Measurements from ENCODE around the gene CDKAL1.

Gene CDKAL1

DNA sequence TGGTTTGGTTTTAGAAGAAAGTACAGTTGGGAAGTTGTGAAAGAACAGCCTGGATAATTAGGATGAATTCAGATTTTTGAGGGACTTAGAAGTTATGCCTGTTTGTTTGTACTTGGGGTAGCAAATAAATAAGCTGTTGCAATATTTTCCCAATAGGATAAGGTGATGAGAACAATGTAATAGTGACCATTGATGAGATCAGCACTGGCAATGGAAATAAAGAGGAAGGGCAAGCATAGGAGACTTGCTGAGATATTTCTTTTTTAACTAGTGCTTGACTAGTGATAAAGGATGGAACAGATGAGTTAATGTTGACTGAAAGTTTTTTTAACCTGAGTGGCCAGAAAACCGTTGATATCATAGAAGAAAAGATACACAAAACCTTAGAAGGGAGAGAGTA is 498.8 kb downstream of the CDKAL1 start:
- Histone ChIP-seq H3K4me3 (ENCODE audit: low read length, poor library complexity, severe bottlenecking) (no peak overlapping the region), H3K9me2 (replicated peaks; ENCODE audit: low read depth, low read length) (no peaks in the 10 kb centered on the region), H3K79me2 (ENCODE audit: insufficient read depth, low read length) (no peaks in the 10 kb centered on the region), H2AFZ (ENCODE audit: low read length) (no peak overlapping the region), H4K20me1 (ENCODE audit: insufficient read depth, low read length, poor library complexity, severe bottlenecking) (no peaks in the 10 kb centered on the region), H3K9me3 (ENCODE audit: insufficient read depth, low read depth, low read length) (no peaks in the 10 kb centered on the region), H3K9ac (ENCODE audit: low read depth, low read length, poor library complexity, severe bottlenecking) (no peak overlapping the region), H3K4me2 (ENCODE audit: low read depth, low read length, poor library complexity, severe bottlenecking) (no peak overlapping the region), H3K4me1 (ENCODE audit: insufficient read depth, low read length, poor library complexity, severe bottlenecking) (no peaks in the 10 kb centered on the region), H3K36me3 (ENCODE audit: insufficient read depth, low read length) (no peaks in the 10 kb centered on the region; the same call in 1 of the 2 replicates), H3K27me3 (ENCODE audit: insufficient read depth, low read length, poor library complexity, severe bottlenecking) (no peaks in the 10 kb centered on the region), H3F3A (ENCODE audit: low read depth) (no peaks in the 10 kb centered on the region)
- TF ChIP-seq EZH2phosphoT487 (IDR thresholded peaks at IDR 0.05; ENCODE audit: borderline replicate concordance) = no peak
- TF ChIP-seq, protein P1, sequence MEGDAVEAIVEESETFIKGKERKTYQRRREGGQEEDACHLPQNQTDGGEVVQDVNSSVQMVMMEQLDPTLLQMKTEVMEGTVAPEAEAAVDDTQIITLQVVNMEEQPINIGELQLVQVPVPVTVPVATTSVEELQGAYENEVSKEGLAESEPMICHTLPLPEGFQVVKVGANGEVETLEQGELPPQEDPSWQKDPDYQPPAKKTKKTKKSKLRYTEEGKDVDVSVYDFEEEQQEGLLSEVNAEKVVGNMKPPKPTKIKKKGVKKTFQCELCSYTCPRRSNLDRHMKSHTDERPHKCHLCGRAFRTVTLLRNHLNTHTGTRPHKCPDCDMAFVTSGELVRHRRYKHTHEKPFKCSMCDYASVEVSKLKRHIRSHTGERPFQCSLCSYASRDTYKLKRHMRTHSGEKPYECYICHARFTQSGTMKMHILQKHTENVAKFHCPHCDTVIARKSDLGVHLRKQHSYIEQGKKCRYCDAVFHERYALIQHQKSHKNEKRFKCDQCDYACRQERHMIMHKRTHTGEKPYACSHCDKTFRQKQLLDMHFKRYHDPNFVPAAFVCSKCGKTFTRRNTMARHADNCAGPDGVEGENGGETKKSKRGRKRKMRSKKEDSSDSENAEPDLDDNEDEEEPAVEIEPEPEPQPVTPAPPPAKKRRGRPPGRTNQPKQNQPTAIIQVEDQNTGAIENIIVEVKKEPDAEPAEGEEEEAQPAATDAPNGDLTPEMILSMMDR (conservative IDR thresholded peaks at IDR 0.05; ENCODE audit: low read length) = no peak

DNA sequence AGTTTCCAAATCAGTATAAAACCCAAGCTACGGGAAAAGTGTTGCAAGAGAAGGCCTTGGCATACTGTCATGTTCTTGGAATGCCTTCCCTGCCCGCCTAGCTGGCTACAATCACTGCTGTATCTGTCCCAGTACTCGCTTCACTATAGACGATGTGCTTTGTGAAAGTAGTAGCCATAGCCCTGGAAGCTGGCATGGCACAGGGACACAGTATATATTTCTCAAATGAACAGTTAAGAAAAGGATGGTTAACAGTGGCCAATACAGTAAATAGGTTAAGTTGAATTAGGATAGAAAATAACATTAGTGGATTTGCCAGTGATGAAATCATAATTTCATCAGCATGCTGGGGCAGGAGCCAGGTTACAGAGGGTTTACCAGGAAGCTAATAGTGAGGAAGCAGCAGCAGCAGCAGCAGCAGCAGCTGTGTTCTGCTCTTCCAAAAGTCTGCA is 499.3 kb downstream of the CDKAL1 start:
- no peaks in the 10 kb centered on the region for H3K79me2 ChIP-seq (ENCODE audit: insufficient read depth, low read length)
- no peaks in the 10 kb centered on the region for H3K9me2 ChIP-seq (replicated peaks; ENCODE audit: low read depth, low read length)
- no peaks in the 10 kb centered on the region for H4K20me1 ChIP-seq (ENCODE audit: insufficient read depth, low read length, poor library complexity, severe bottlenecking)
- no peak overlapping the region for H3K4me2 ChIP-seq (ENCODE audit: low read depth, low read length, poor library complexity, severe bottlenecking)
- H3K9me3 ChIP-seq (ENCODE audit: insufficient read depth, low read depth, low read length) = no peaks in the 10 kb centered on the region
- no peaks in the 10 kb centered on the region for H3K27me3 ChIP-seq (ENCODE audit: insufficient read depth, low read length, poor library complexity, severe bottlenecking)
- H3K4me3 ChIP-seq (ENCODE audit: low read length, poor library complexity, severe bottlenecking) = no peak overlapping the region
- no peaks in the 10 kb centered on the region for H3F3A ChIP-seq (ENCODE audit: low read depth)
- no peak overlapping the region for H2AFZ ChIP-seq (ENCODE audit: low read length)
- no peak overlapping the region for H3K9ac ChIP-seq (ENCODE audit: low read depth, low read length, poor library complexity, severe bottlenecking)
- no peak for TF ChIP-seq EZH2phosphoT487 (IDR thresholded peaks at IDR 0.05; ENCODE audit: borderline replicate concordance)
- TF ChIP-seq, protein P1 (conservative IDR thresholded peaks at IDR 0.05; ENCODE audit: low read length) = no peak
- H3K4me1 ChIP-seq (ENCODE audit: insufficient read depth, low read length, poor library complexity, severe bottlenecking) = no peaks in the 10 kb centered on the region
- H3K36me3 ChIP-seq (ENCODE audit: insufficient read depth, low read length) = no peaks in the 10 kb centered on the region; the same call in 1 of the 2 replicates

DNA sequence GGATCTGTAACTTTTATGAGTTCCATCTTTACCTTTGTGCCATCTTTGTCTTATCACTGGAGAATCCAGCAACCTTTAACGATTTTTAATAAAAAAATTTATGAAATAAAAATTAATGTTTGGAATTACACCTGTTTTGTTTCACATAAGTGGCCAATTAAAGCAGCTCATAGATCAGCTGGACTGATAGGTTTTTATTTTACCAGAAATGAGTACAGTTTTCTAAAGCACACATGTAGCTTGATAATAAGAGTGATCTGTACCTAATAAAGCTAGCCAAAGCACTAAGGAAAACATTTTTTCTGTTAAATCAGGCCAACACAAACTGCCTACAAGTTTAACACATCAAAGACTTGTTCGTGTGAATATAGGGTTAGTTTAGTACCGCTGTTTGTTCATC is 500.1 kb downstream of the CDKAL1 start:
- no peaks in the 10 kb centered on the region; the same call in 1 of the 2 replicates for H3K36me3 ChIP-seq (ENCODE audit: insufficient read depth, low read length)
- no peaks in the 10 kb centered on the region for H3F3A ChIP-seq (ENCODE audit: low read depth)
- no peak overlapping the region for H3K4me3 ChIP-seq (ENCODE audit: low read length, poor library complexity, severe bottlenecking)
- H3K4me1 ChIP-seq (ENCODE audit: insufficient read depth, low read length, poor library complexity, severe bottlenecking) = no peaks in the 10 kb centered on the region
- TF ChIP-seq, protein P1 (conservative IDR thresholded peaks at IDR 0.05; ENCODE audit: low read length) = no peak
- TF ChIP-seq EZH2phosphoT487 (IDR thresholded peaks at IDR 0.05; ENCODE audit: borderline replicate concordance) = no peak
- H3K4me2 ChIP-seq (ENCODE audit: low read depth, low read length, poor library complexity, severe bottlenecking) = no peak overlapping the region
- H3K79me2 ChIP-seq (ENCODE audit: insufficient read depth, low read length) = no peaks in the 10 kb centered on the region
- no peaks in the 10 kb centered on the region for H3K9me2 ChIP-seq (replicated peaks; ENCODE audit: low read depth, low read length)
- no peaks in the 10 kb centered on the region for H4K20me1 ChIP-seq (ENCODE audit: insufficient read depth, low read length, poor library complexity, severe bottlenecking)
- no peak overlapping the region for H2AFZ ChIP-seq (ENCODE audit: low read length)
- H3K9me3 ChIP-seq (ENCODE audit: insufficient read depth, low read depth, low read length) = no peaks in the 10 kb centered on the region
- no peaks in the 10 kb centered on the region for H3K27me3 ChIP-seq (ENCODE audit: insufficient read depth, low read length, poor library complexity, severe bottlenecking)
- no peak overlapping the region for H3K9ac ChIP-seq (ENCODE audit: low read depth, low read length, poor library complexity, severe bottlenecking)
